Upper lobe of left lung (tissue), 6 donors: ENCODE measurements around the gene JMJD8. TPM values are rescaled to one million over a fixed set of nuclear protein-coding genes. Genes with fewer than 3 reads are reported as not detected.

ENCODE experiments used
- ATAC-seq, 2 donors: fragments of 200-7000 bp; cut with Tn5 transposase; one replicate each; pipeline ENCODE4 v1.9.1; 2022; ENCODE audit warnings: mild to moderate bottlenecking in 2 of 2, moderate library complexity in 2 of 2; ENCODE audit not compliant: low FRiP score in 2 of 2
- DNase-seq, 2 donors: peaks; one replicate each; pipeline ENCODE4 v3.0.0-alpha.2; 2019 to 2020
- H3K27ac ChIP-seq, 4 donors: fragments of 200-600 bp; sonication (generic); one replicate each; pipeline ENCODE4 v1.5.1; 2016 to 2019
- H3K27me3 ChIP-seq, 4 donors: fragments of 200-600 bp; sonication (generic); one replicate each; pipeline ENCODE4 v1.5.1; 2017 to 2019
- H3K36me3 ChIP-seq, 4 donors: fragments of 200-600 bp; sonication (generic); one replicate each; pipeline ENCODE4 v1.5.1; 2016 to 2019
- H3K4me1 ChIP-seq, 4 donors: fragments of 200-600 bp; sonication (generic); one replicate each; pipeline ENCODE4 v1.5.1; 2018 to 2019
- H3K4me3 ChIP-seq, 4 donors: fragments of 200-600 bp; sonication (generic); one replicate each; pipeline ENCODE4 v1.5.1; 2017 to 2019; ENCODE audit warnings: mild to moderate bottlenecking in 2 of 4, moderate library complexity in 1 of 4
- H3K9me3 ChIP-seq, 4 donors: fragments of 200-600 bp; sonication (generic); one replicate each; pipeline ENCODE4 v1.5.1; 2018 to 2019
- EP300 ChIP-seq, 4 donors: sonication (generic); formaldehyde crosslinking; IDR thresholded peaks; one replicate each; pipeline ENCODE4 v1.5.1; 2017; ENCODE audit warnings: antibody characterized with exemption in 4 of 4, control low read depth in 2 of 4
- POLR2A ChIP-seq, 4 donors: fragments of 450-650 bp; IDR thresholded peaks; one replicate each; pipeline ENCODE4 v1.5.1; 2016 to 2017; ENCODE audit warnings: antibody characterized with exemption in 4 of 4, mild to moderate bottlenecking in 2 of 4
- POLR2AphosphoS5 ChIP-seq, 2 donors: sonication (generic); formaldehyde crosslinking; IDR thresholded peaks; one replicate each; pipeline ENCODE4 v1.5.1; 2017; ENCODE audit warnings: antibody characterized with exemption in 2 of 2
- WGBS, 2 donors: methylation state at CpG; one replicate each; pipeline ENCODE4 v1.1.5; 2017 to 2018; 5-methylcytosine and 5-hydroxymethylcytosine counted together
- total RNA-seq, 6 donors: library from RNA; depleted of rRNA in 4 of 6; stranded (reverse); fragments of >200 nt in 4 of 6; gene quantifications; one replicate each; pipeline versions ENCODE4 v1.1.0 to v1.2.1, GENCODE V29; 2016 to 2021
- TF ChIP-seq, protein P1 (sequence below), 6 experiments: fragments of 450-650 bp in 4 of 6; fragments of 200-600 bp in 2 of 6; sonication (generic) in 2 of 6; IDR thresholded peaks; one replicate each; pipeline ENCODE4 v1.5.1; 2016 to 2019; ENCODE audit warnings: antibody characterized with exemption in 6 of 6
- donor health status: DM: no; HTN: no; CAD: no; lungs with moderate emphysema.
- donor health status: DM: no; HTN: yes; CAD: no; lungs with severe emphysema.

The JMJD8 gene
- total RNA-seq, 6 donors from 2014 or later: 60.0 to 109 (median 65.5) TPM

DNA sequence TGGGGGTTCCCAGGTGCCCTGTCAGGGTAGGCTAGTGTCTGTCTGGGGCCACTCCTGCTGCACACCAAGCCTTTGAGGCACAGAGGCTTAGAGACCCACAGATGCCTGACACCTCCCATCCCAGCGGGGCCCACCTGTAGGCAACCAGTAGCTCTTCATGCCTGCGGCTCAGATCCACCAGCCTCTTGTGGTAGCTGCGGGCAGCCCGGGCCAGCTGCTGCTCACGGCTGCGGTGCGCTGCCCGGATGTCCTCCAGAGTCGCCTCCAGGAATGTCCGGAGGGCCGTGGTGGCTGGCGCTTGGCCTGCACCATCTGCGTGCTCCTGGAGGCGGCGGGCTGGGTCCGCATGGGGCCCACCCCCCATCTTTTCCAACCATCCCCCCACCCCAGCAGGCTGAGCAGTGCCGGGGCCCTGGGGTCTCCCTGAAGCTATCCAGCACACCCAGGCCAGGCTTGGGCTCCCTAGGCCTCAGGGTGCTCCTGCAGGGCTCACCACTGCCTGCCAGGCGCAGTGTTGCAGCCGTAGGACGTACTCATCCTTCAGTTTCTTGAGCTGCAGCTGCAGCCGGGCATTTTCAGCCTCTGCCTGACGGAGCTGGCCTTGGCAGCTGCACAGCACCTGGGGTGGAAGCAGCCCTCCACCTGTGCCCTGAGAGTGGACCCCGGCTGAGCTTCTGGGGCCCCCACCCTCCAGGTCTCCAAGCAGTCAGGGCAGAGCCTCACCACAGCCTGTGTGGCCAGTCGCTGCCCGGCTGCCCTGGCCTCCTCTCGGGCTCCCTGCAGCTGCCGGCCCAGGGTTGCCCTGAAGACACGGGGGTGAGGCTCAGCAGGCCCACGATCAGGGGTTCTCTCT is 40.3 kb upstream of the JMJD8 start:
- ATAC-seq: no peak
- peaks cover 0 to 29% (median 17%) of the 10 kb centered on the region in 4 donors for H3K27me3 ChIP-seq

DNA sequence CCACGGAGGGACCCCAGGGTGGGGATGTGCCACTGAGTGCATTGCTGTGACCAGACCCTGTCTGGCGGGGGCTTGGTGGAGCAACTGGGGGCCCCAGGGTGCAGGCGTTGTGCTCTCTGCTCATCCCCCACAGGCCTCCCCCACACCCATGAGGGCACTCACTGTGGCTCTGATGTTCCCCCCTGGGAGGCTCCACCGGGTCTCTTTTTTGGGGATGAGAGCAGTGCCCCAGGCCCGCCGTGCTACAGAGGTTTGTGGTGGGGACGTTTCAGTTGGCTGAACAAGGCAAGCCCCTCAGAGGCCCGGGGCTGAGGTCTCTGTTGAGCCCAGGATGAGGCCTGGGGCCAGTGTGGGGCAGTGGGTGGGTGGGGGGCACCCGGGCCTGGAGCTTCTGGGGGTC is 39.6 kb upstream of the JMJD8 start:
- Histone ChIP-seq H3K4me1 (peaks cover 31 to 58% (median 55%) of the 10 kb centered on the region in 4 donors), H3K27me3 (peaks cover 0 to 29% (median 17%) of the 10 kb centered on the region in 4 donors), H3K27ac (no peak overlapping the region), H3K36me3 (peaks cover 0 to 3% (median 0%) of the 10 kb centered on the region in 4 donors), H3K9me3 (no peaks in the 10 kb centered on the region), H3K4me3 (no peak overlapping the region)
- DNase-seq (no peak), ATAC-seq (no peak)
- TF ChIP-seq, protein P1, sequence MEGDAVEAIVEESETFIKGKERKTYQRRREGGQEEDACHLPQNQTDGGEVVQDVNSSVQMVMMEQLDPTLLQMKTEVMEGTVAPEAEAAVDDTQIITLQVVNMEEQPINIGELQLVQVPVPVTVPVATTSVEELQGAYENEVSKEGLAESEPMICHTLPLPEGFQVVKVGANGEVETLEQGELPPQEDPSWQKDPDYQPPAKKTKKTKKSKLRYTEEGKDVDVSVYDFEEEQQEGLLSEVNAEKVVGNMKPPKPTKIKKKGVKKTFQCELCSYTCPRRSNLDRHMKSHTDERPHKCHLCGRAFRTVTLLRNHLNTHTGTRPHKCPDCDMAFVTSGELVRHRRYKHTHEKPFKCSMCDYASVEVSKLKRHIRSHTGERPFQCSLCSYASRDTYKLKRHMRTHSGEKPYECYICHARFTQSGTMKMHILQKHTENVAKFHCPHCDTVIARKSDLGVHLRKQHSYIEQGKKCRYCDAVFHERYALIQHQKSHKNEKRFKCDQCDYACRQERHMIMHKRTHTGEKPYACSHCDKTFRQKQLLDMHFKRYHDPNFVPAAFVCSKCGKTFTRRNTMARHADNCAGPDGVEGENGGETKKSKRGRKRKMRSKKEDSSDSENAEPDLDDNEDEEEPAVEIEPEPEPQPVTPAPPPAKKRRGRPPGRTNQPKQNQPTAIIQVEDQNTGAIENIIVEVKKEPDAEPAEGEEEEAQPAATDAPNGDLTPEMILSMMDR (IDR thresholded peaks at IDR 0.05): no peak
- TF ChIP-seq POLR2A (IDR thresholded peaks at IDR 0.05) (no peak), EP300 (IDR thresholded peaks at IDR 0.05) (no peak), POLR2AphosphoS5 (IDR thresholded peaks at IDR 0.05) (no peak)
- 80 to 93% methylated on average over 1 to 9 of the region's 9 CpGs for WGBS, 2 donors

More for the DNA sequence above, 40.3 kb upstream of the JMJD8 start:
- Histone ChIP-seq H3K9me3 (no peaks in the 10 kb centered on the region), H3K27ac (no peak overlapping the region), H3K4me3 (no peak overlapping the region), H3K36me3 (peaks cover 0 to 3% (median 0%) of the 10 kb centered on the region in 4 donors), H3K4me1 (peaks cover 34 to 62% (median 50%) of the 10 kb centered on the region in 4 donors)
- 55 to 78% methylated on average over 4 to 5 of the region's 29 CpGs for WGBS, 2 donors
- peak in 1 of 2 donors; percentile 79 for DNase-seq
- TF ChIP-seq, protein P1 (IDR thresholded peaks at IDR 0.05): no peak
- TF ChIP-seq EP300 (IDR thresholded peaks at IDR 0.05) (no peak), POLR2A (IDR thresholded peaks at IDR 0.05) (no peak), POLR2AphosphoS5 (IDR thresholded peaks at IDR 0.05) (no peak)

DNA sequence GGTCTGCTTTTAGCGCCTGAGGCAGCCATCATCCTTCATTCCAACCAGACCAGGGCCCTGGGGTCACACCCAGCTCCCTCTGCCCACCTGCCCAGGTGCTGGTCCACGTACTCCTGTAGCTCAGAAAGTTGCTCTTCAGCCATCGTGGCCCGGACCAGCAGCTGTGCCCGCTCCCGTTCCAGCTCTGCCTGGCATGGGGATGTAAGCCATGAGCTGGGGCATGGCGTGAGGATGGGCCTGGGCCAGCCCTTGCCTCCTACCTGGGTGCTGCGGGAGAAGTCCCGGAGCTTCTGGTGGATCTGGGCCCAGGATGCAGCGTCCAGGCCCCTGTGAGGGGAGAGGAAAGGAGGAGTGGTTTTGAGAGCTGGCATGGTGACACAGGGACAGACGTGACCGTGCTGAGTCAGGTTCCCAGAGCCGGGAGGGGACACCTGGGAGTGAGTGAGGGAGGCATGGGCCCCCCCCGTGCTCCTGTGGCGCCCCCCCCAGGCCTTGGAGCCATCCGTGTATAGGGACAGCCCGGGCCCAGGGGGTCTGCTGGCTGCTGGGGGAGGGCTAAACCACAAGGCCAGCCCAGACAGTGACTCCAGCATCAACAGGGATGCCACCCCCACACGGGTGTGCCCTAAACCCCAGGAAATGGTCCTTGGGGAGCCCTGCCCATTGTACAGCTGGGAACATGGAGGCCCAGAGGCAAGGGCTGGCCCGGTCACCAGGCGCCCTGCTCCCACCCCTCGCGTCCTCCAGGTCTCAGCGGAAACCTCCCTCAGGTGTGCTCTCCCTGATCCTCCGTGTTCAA is 38.9 kb upstream of the JMJD8 start:
- ATAC-seq (no peak), DNase-seq (peak in 1 of 2 donors; percentile 59)
- TF ChIP-seq POLR2AphosphoS5 (IDR thresholded peaks at IDR 0.05) (no peak), POLR2A (IDR thresholded peaks at IDR 0.05) (no peak), EP300 (IDR thresholded peaks at IDR 0.05) (no peak)
- TF ChIP-seq, protein P1 (IDR thresholded peaks at IDR 0.05): no peak
- Histone ChIP-seq H3K27ac (no peak overlapping the region), H3K4me3 (no peak overlapping the region), H3K36me3 (peaks cover 0 to 3% (median 0%) of the 10 kb centered on the region in 4 donors), H3K9me3 (no peaks in the 10 kb centered on the region), H3K27me3 (peaks cover 0 to 25% (median 15%) of the 10 kb centered on the region in 4 donors), H3K4me1 (peaks cover 24 to 52% (median 48%) of the 10 kb centered on the region in 4 donors)
- WGBS, 2 donors: 83 to 90% methylated on average over 10 to 23 of the region's 24 CpGs

- peaks cover 0 to 14% (median 5%) of the 10 kb centered on the region in 4 donors for H3K27me3 ChIP-seq
- DNase-seq (peak in 1 of 2 donors; percentile 88), ATAC-seq (no peak)
- H3K4me3 ChIP-seq: peak overlapping the region; percentile 70 to 95 (median 82)
- peaks cover 14 to 43% (median 37%) of the 10 kb centered on the region in 4 donors for H3K4me1 ChIP-seq
- peaks cover 0 to 3% (median 0%) of the 10 kb centered on the region in 4 donors for H3K36me3 ChIP-seq
- H3K9me3 ChIP-seq: no peaks in the 10 kb centered on the region
- 69 to 74% methylated on average over 11 to 29 of the region's 51 CpGs for WGBS, 2 donors
- H3K27ac ChIP-seq: peak overlapping the region in 3 of 4 donors; percentile 87
- TF ChIP-seq, protein P1 (IDR thresholded peaks at IDR 0.05): no peak
- TF ChIP-seq POLR2AphosphoS5 (IDR thresholded peaks at IDR 0.05) (no peak), EP300 (IDR thresholded peaks at IDR 0.05) (no peak), POLR2A (IDR thresholded peaks at IDR 0.05) (no peak)
Observed at GRCh38 chr16:721765-722540, 37.8 kb upstream of the JMJD8 start.
